Subcutaneous preadipocyte (primary cell): ENCODE data around the gene TMCC3. TPM values are rescaled to one million over a fixed set of nuclear protein-coding genes. Genes with fewer than 3 reads are reported as not detected.

Experiments
- small RNA-seq: library from RNA; depleted of rRNA; stranded (forward); fragments of <200 nt; gene quantifications from one replicate; pipeline ENCODE3, GENCODE V24; 2012
- total RNA-seq: library from RNA; depleted of rRNA; stranded (reverse); fragments of >200 nt; gene quantifications from 2 replicates; pipeline ENCODE4 v1.2.3, GENCODE V29; 2012

Gene TMCC3, protein sequence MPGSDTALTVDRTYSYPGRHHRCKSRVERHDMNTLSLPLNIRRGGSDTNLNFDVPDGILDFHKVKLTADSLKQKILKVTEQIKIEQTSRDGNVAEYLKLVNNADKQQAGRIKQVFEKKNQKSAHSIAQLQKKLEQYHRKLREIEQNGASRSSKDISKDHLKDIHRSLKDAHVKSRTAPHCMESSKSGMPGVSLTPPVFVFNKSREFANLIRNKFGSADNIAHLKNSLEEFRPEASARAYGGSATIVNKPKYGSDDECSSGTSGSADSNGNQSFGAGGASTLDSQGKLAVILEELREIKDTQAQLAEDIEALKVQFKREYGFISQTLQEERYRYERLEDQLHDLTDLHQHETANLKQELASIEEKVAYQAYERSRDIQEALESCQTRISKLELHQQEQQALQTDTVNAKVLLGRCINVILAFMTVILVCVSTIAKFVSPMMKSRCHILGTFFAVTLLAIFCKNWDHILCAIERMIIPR
- total RNA-seq: 2.2 and 7.8 TPM in 2 replicates

DNA sequence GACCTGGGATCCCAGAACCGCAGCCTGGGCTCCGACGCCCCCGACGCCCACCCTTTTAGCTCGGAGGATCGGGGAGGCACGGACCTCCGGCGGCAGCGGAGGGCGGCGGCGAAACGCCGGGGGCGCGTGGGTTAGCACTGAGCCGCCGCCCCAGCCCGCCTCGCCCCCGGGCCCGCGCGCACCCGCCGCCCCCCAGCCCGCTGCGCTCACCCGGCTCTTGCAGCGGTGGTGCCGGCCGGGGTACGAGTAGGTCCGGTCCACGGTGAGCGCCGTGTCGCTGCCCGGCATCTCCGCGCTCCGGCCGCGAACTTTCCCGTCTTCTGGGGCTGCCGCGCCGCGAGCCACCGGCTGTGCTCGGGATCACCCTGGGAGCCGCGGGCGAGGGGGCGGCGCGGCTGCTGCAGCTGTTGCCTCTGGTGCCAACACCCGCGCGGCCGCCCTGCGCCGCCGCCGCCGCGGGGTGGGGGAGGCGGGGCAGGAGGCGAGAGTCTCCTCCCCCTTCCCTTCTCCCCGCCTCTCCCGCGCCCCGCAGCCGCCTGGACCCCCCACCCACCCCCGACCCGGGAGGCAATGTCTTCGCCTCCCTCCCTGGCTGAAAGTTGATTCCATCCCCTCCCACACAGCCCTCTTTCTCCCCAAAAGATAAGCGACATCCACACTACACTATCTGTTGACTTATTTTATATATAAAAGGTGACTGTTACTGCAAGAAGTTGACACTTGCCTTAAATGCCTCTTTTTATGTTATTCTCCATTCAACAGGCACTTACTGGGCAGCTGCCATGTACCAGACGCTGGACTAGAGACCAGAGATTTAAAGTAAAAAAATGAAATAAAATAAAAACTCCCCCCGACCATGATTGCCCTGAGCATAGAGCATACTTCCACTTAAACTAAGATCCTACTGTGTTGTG, at the start of gene TMCC3:
TSS of gene TMCC3 (minus strand) at position 415 of the 914 bp plus-strand sequence. CDS start at position 288, 127 bp downstream.

Small RNA genes lying within 50 kb of the gene (small RNA-seq; reads per million reads assigned to genes)
- gene LSM3P2 (not detected), gene MIR5700 (not detected)

Other genes starting within 250 kb of the TMCC3 start
- gene CEP83, start 190.7 kb downstream of the TMCC3 start, total RNA-seq: 13.2 and 24.0 TPM in 2 replicates